ENCODE measurements around the gene SCN1B. TPM values are rescaled to one million over a fixed set of nuclear protein-coding genes. Genes with fewer than 3 reads are reported as not detected.

Gene SCN1B
- polyA plus RNA-seq, 4 donors, result 0.74 to 2.1 (median 1.2) TPM

Other genes starting within 250 kb of the SCN1B start
- 1 to 10 TPM; 5.6 to 7.3 (median 7.1) TPM for gene ZNF30, start 103.6 kb upstream of the SCN1B start, polyA plus RNA-seq (ENCODE audit: insufficient read length in 4 of 4)
- gene ZNF792, start 66.2 kb upstream of the SCN1B start, polyA plus RNA-seq (ENCODE audit: insufficient read length in 4 of 4), result 1 to 10 TPM; 5.2 to 7.4 (median 5.9) TPM
- 100 to 1,000 TPM in 1 of 4 donors, 10 to 100 TPM in 3; 47.1 to 102 (median 66.3) TPM for gene GRAMD1A, start 30.1 kb upstream of the SCN1B start, polyA plus RNA-seq (ENCODE audit: insufficient read length in 4 of 4)
- gene HPN, start 11.3 kb downstream of the SCN1B start, polyA plus RNA-seq (ENCODE audit: insufficient read length in 4 of 4), result 100 to 1,000 TPM in 1 of 4 donors, 10 to 100 TPM in 2, 1 to 10 TPM in 1; 2.6 to 118 (median 79.0) TPM
- 10 to 100 TPM in 3 of 4 donors, under 1 TPM in 1; 0.48 to 35.2 (median 22.5) TPM for gene FXYD3, start 85.4 kb downstream of the SCN1B start, polyA plus RNA-seq (ENCODE audit: insufficient read length in 4 of 4)
- gene LGI4, start 104.6 kb downstream of the SCN1B start, polyA plus RNA-seq (ENCODE audit: insufficient read length in 4 of 4), result 10 to 100 TPM in 1 of 4 donors, 1 to 10 TPM in 3; 2.7 to 14.3 (median 3.5) TPM
- gene FXYD1, start 108.4 kb downstream of the SCN1B start, polyA plus RNA-seq (ENCODE audit: insufficient read length in 4 of 4), result 10 to 100 TPM; 22.3 to 73.8 (median 27.2) TPM
- gene FXYD7, start 112.8 kb downstream of the SCN1B start, polyA plus RNA-seq (ENCODE audit: insufficient read length in 4 of 4), result 1 to 10 TPM in 3 of 4 donors, under 1 TPM in 1; 0.82 to 6.6 (median 1.3) TPM
- 10 to 100 TPM; 13.2 to 33.5 (median 27.9) TPM for gene FXYD5, start 124.3 kb downstream of the SCN1B start, polyA plus RNA-seq (ENCODE audit: insufficient read length in 4 of 4)
- not detected for gene FAM187B, start 198.3 kb downstream of the SCN1B start, polyA plus RNA-seq (ENCODE audit: insufficient read length in 4 of 4)
- gene LSR, start 218.5 kb downstream of the SCN1B start, polyA plus RNA-seq (ENCODE audit: insufficient read length in 4 of 4), result 10 to 100 TPM in 3 of 4 donors, 1 to 10 TPM in 1; 7.9 to 66.3 (median 47.9) TPM
- gene USF2, start 238.5 kb downstream of the SCN1B start, polyA plus RNA-seq (ENCODE audit: insufficient read length in 4 of 4), result 100 to 1,000 TPM; 152 to 195 (median 169) TPM